Mesothelial cell of epicardium (in vitro differentiated cells): ENCODE measurements around the gene CROCC2. TPM values are rescaled to one million over a fixed set of nuclear protein-coding genes. Genes with fewer than 3 reads are reported as not detected.

Experiments used
- DNase-seq, 2 experiments: peaks; one replicate each; pipeline ENCODE4 v3.0.0; 2021; ENCODE audit warnings: low spot score in 2 of 2; ENCODE audit not compliant: unreplicated experiment in 2 of 2
- H3K27ac Mint-ChIP-seq: 2 replicates; pipeline ENCODE4 v1.8.0; 2021; ENCODE audit warnings: mixed read lengths
- H3K27me3 Mint-ChIP-seq: 2 replicates; pipeline ENCODE4 v1.8.0; 2021; ENCODE audit warnings: low read depth, mixed read lengths
- H3K36me3 Mint-ChIP-seq: 2 replicates; pipeline ENCODE4 v1.8.0; 2021; ENCODE audit warnings: mixed read lengths
- H3K4me1 Mint-ChIP-seq: 2 replicates; pipeline ENCODE4 v1.8.0; 2021; ENCODE audit warnings: mixed read lengths
- H3K4me3 Mint-ChIP-seq: 2 replicates; pipeline ENCODE4 v1.8.0; 2021; ENCODE audit warnings: mild to moderate bottlenecking, moderate library complexity, mixed read lengths
- H3K9me3 Mint-ChIP-seq: 2 replicates; pipeline ENCODE4 v1.8.0; 2021; ENCODE audit warnings: mixed read lengths
- CTCF ChIP-seq: fragments of 200-600 bp; sonication (generic); IDR thresholded peaks from one replicate; pipeline ENCODE4 v1.5.0; 2021; ENCODE audit warnings: antibody characterized with exemption; ENCODE audit not compliant: unreplicated experiment
- total RNA-seq: library from RNA; stranded (reverse); gene quantifications from 3 replicates; pipeline ENCODE4 v1.2.1, GENCODE V29; 2021

Gene CROCC2
- total RNA-seq, 1 donor from 2014 or later = 0.16 TPM

GRCh38 chr2:241034490-241035141, 128.5 kb downstream of the CROCC2 start:
- TF ChIP-seq CTCF = no peak
- Mint-ChIP-seq H3K27me3 (peaks cover 62% of the 10 kb centered on the region), H3K4me1 (no peaks in the 10 kb centered on the region), H3K9me3 (no peaks in the 10 kb centered on the region), H3K36me3 (no peaks in the 10 kb centered on the region), H3K4me3 (no peak overlapping the region), H3K27ac (no peak overlapping the region)
- DNase-seq = no peak

GRCh38 chr2:241035142-241035817, 129.1 kb downstream of the CROCC2 start:
- Mint-ChIP-seq H3K27ac (no peak overlapping the region), H3K9me3 (no peaks in the 10 kb centered on the region), H3K27me3 (peaks cover 68% of the 10 kb centered on the region), H3K36me3 (no peaks in the 10 kb centered on the region), H3K4me3 (no peak overlapping the region), H3K4me1 (no peaks in the 10 kb centered on the region)
- no peak for DNase-seq
- TF ChIP-seq CTCF = no peak

GRCh38 chr2:241035818-241036396, 129.8 kb downstream of the CROCC2 start:
- Mint-ChIP-seq H3K27ac (no peak overlapping the region), H3K27me3 (peaks cover 74% of the 10 kb centered on the region)

GRCh38 chr2:241036397-241036963, 130.3 kb downstream of the CROCC2 start:
- peaks cover 80% of the 10 kb centered on the region for H3K27me3 Mint-ChIP-seq
- H3K4me1 Mint-ChIP-seq = no peaks in the 10 kb centered on the region
- H3K27ac Mint-ChIP-seq = no peak overlapping the region
- TF ChIP-seq CTCF = no peak
- DNase-seq = no peak
- H3K4me3 Mint-ChIP-seq = no peak overlapping the region
- no peaks in the 10 kb centered on the region for H3K9me3 Mint-ChIP-seq
- H3K36me3 Mint-ChIP-seq = no peaks in the 10 kb centered on the region

More at GRCh38 chr2:241035818-241036396, 129.8 kb downstream of the CROCC2 start:
- Mint-ChIP-seq H3K4me3 (no peak overlapping the region), H3K36me3 (no peaks in the 10 kb centered on the region), H3K4me1 (no peaks in the 10 kb centered on the region), H3K9me3 (no peaks in the 10 kb centered on the region)
- DNase-seq = no peak
- no peak for TF ChIP-seq CTCF

- no peak for DNase-seq
- Mint-ChIP-seq H3K4me1 (no peaks in the 10 kb centered on the region), H3K4me3 (no peak overlapping the region), H3K27ac (no peak overlapping the region), H3K27me3 (peaks cover 85% of the 10 kb centered on the region), H3K36me3 (no peaks in the 10 kb centered on the region), H3K9me3 (no peaks in the 10 kb centered on the region)
- no peak for TF ChIP-seq CTCF
These were observed 130.9 kb downstream of the CROCC2 start for GRCh38 chr2:241036964-241037421.
